Gastrocnemius medialis (tissue), 4 donors: ENCODE results near the gene MRM2. TPM values are rescaled to one million over a fixed set of nuclear protein-coding genes. Genes with fewer than 3 reads are reported as not detected.

Experiments
- ATAC-seq, 2 donors: fragments of 150-250 bp; one replicate each; pipeline ENCODE4 v1.9.1; 2016
- DNase-seq, 2 donors: peaks; one replicate each; pipeline ENCODE4 v3.0.0-alpha.2; 2019
- H3K27ac ChIP-seq, 4 donors: fragments of 200-600 bp; sonication (generic); 1 replicate in 1 of 4; 2 replicates in 3 of 4; pipeline ENCODE4 v1.5.1; 2016 to 2018; ENCODE audit warnings: mild to moderate bottlenecking in 2 of 4, moderate library complexity in 1 of 4
- H3K27me3 ChIP-seq, 3 donors: fragments of 200-600 bp; sonication (generic) in 2 of 3; 1 replicate in 1 of 3; 2 replicates in 2 of 3; pipeline versions ENCODE4 v1.5.1 to v1.6.0; 2016 to 2019; ENCODE audit warnings: mild to moderate bottlenecking in 1 of 3, moderate library complexity in 1 of 3
- H3K36me3 ChIP-seq, 2 donors: fragments of 200-600 bp; sonication (generic) in 1 of 2; one replicate each; pipeline ENCODE4 v1.5.1; 2017 to 2018
- H3K4me1 ChIP-seq, 2 donors: fragments of 200-600 bp; sonication (generic) in 1 of 2; one replicate each; pipeline ENCODE4 v1.5.1; 2016 to 2017; ENCODE audit warnings: mild to moderate bottlenecking in 2 of 2
- H3K4me3 ChIP-seq, 4 donors: fragments of 200-600 bp; sonication (generic) in 3 of 4; 1 replicate in 1 of 4; 2 replicates in 3 of 4; pipeline ENCODE4 v1.5.1; 2016 to 2019; ENCODE audit warnings: mild to moderate bottlenecking in 2 of 4
- H3K9me3 ChIP-seq, 3 donors: fragments of 200-600 bp; sonication (generic) in 2 of 3; 1 replicate in 1 of 3; 2 replicates in 2 of 3; pipeline ENCODE4 v1.5.1; 2016 to 2019
- POLR2A ChIP-seq, 2 donors: fragments of 450-650 bp; IDR thresholded peaks; one replicate each; pipeline ENCODE4 v1.6.1; 2017; ENCODE audit warnings: antibody characterized with exemption in 2 of 2, mild to moderate bottlenecking in 2 of 2, moderate library complexity in 2 of 2
- in situ Hi-C, 4 donors: fragments of 200-750 bp; cut with MboI; loops; one replicate each; pipeline versions ENCODE4 v1.15.0 to v1.8.0; 2017; ENCODE audit warnings: low sequenced_read_pairs in 4 of 4
- intact Hi-C: fragments of 100-400 bp; cut with DNase I; formaldehyde crosslinking; loops from one replicate; pipeline ENCODE4 v1.15.1; 2023; ENCODE audit warnings: low total_unique reads
- total RNA-seq, 4 donors: library from RNA; depleted of rRNA; stranded (reverse); fragments of >200 nt; gene quantifications; one replicate each; pipeline versions ENCODE4 v1.1.0 to v1.2.3, GENCODE V29; 2016
- TF ChIP-seq, protein P1 (sequence below), 5 experiments: fragments of 450-650 bp in 3 of 5; fragments of 200-600 bp in 2 of 5; sonication (generic) in 2 of 5; IDR thresholded peaks in 4 of 5; conservative IDR thresholded peaks in 1 of 5; 1 replicate in 4 of 5; 2 replicates in 1 of 5; pipeline ENCODE4 v1.5.1; 2016 to 2019; ENCODE audit warnings: antibody characterized with exemption in 5 of 5, mild to moderate bottlenecking in 3 of 5, moderate library complexity in 3 of 5

Gene MRM2
- total RNA-seq, 4 donors from 2014 or later, result 14.1 to 41.7 (median 16.9) TPM

DNA sequence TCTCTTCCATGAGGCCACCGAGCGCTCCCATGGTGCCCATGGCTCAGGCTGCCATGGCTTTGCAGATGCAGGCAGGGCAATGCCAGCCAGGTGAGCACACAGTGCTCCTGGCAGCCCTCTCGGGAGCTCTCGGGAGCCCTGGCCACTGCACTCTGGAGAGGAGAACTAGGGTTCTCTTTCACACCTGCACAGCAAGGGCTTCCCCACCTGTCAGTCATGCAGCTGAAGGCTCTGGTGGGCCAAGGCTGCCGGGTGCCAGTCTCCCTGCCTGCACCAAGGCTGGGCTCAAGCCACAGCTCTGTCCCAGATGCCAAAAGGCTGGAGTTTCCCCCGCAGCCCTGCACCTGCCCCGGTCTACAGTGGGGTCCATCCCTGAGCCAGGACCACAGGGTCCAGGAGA, 32.7 kb upstream of the MRM2 start:
- DNase-seq (no peak), ATAC-seq (no peak)
- in situ Hi-C loops, result no loop called here
- Histone ChIP-seq H3K4me1 (no peaks in the 10 kb centered on the region), H3K36me3 (no peaks in the 10 kb centered on the region), H3K9me3 (no peaks in the 10 kb centered on the region), H3K4me3 (no peak overlapping the region), H3K27me3 (no peaks in the 10 kb centered on the region), H3K27ac (no peak overlapping the region)
- intact Hi-C loops, result no loop called here
- TF ChIP-seq, protein P1, sequence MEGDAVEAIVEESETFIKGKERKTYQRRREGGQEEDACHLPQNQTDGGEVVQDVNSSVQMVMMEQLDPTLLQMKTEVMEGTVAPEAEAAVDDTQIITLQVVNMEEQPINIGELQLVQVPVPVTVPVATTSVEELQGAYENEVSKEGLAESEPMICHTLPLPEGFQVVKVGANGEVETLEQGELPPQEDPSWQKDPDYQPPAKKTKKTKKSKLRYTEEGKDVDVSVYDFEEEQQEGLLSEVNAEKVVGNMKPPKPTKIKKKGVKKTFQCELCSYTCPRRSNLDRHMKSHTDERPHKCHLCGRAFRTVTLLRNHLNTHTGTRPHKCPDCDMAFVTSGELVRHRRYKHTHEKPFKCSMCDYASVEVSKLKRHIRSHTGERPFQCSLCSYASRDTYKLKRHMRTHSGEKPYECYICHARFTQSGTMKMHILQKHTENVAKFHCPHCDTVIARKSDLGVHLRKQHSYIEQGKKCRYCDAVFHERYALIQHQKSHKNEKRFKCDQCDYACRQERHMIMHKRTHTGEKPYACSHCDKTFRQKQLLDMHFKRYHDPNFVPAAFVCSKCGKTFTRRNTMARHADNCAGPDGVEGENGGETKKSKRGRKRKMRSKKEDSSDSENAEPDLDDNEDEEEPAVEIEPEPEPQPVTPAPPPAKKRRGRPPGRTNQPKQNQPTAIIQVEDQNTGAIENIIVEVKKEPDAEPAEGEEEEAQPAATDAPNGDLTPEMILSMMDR (IDR thresholded peaks at IDR 0.05 in 4 of 5, conservative IDR thresholded peaks at IDR 0.05 in 1 of 5), result no peak
- TF ChIP-seq POLR2A (IDR thresholded peaks at IDR 0.05), result no peak

DNA sequence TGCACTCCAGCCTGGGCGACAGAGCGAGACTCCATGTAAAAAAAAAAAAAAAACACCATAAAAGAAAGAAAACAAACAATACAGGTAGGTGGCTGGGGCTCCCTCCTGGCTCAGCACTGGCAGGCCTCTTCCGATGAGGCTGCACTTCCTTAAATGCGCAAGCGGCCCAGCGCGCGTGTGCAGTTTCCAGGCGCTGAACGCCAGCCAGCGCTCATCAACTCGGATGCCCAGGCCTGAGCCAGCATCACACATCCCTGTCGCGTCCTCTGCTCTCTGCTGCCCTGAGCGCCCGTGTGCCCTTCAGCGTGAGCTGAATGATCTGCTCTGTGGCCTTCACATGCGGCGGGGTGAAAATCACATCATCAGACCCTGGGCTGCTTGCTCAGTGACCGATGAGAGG, 31.9 kb upstream of the MRM2 start:
- no peak overlapping the region for H3K27ac ChIP-seq
- no peaks in the 10 kb centered on the region for H3K4me1 ChIP-seq
- no peak for DNase-seq
- no peak overlapping the region for H3K4me3 ChIP-seq
- no peaks in the 10 kb centered on the region for H3K27me3 ChIP-seq
- no peak for TF ChIP-seq POLR2A (IDR thresholded peaks at IDR 0.05)
- TF ChIP-seq, protein P1 (IDR thresholded peaks at IDR 0.05 in 4 of 5, conservative IDR thresholded peaks at IDR 0.05 in 1 of 5), result no peak
- in situ Hi-C loops, result no loop called here
- H3K36me3 ChIP-seq, result no peaks in the 10 kb centered on the region
- no peak for ATAC-seq
- intact Hi-C loops, result no loop called here
- H3K9me3 ChIP-seq, result no peaks in the 10 kb centered on the region

DNA sequence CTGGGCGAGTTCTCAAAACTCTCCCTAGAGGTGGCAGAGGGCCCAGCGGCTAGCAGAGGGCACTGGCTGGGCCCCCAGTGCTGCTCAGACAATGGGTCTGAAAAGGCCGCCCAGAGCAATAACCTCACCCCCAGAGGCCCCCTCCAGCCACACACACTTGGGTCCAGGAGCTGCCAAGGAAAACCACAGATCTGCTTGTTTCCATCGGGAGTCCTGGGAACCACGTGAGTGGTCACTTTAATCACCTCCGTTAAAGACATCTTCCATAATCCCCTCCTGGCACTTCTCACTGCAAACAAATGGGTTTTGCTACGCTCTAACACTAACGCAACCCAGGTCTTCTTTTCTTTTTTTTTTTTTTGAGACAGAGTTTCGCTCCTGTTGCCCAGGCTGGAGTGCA, 30.0 kb upstream of the MRM2 start:
- no peaks in the 10 kb centered on the region for H3K9me3 ChIP-seq
- no peak for ATAC-seq
- no peaks in the 10 kb centered on the region for H3K36me3 ChIP-seq
- in situ Hi-C loops (no loop called here), intact Hi-C loops (no loop called here)
- TF ChIP-seq POLR2A (IDR thresholded peaks at IDR 0.05), result no peak
- TF ChIP-seq, protein P1 (IDR thresholded peaks at IDR 0.05 in 4 of 5, conservative IDR thresholded peaks at IDR 0.05 in 1 of 5), result no peak
- no peaks in the 10 kb centered on the region for H3K27me3 ChIP-seq
- H3K4me1 ChIP-seq, result no peaks in the 10 kb centered on the region
- no peak overlapping the region for H3K4me3 ChIP-seq
- no peak for DNase-seq
- no peak overlapping the region for H3K27ac ChIP-seq

DNA sequence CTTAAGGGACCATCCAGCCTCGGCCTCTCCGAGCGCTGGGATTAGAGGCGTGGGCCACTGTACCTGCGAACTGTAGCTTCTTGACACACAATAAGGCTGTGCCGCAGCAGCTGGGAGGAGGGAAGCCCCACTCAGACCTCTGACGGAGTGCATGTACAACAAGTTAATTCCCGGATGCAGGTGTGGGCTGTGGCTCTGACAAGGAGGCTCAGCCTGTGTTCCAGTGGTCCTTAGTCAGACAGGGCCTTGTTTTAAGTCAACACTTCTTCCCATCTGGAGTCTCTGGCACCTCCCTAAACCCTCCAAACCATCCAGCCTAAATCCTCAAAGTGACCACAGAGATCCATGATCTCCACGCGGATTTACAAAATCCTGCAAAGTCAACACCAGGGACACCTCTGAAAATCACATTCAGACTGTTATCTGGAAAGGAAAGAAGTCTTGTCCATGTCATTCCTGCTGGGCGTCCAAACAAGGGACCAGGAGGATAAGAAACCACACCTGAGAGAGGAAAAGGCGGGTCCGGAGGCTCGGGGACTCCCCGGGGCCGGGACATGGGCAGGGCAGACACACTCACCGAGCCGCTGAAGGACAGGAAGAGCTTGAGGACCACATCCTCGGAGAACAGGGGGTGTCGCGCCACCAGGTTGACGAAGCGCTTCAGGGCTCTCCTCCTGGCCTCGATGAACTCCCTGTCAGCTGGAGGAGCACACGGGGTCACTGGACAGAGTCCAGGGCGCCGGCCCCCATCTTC, 29.4 kb upstream of the MRM2 start:
- in situ Hi-C loops, result no loop called here
- Histone ChIP-seq H3K36me3 (no peaks in the 10 kb centered on the region), H3K4me1 (no peaks in the 10 kb centered on the region), H3K27ac (no peak overlapping the region), H3K9me3 (no peaks in the 10 kb centered on the region), H3K27me3 (no peaks in the 10 kb centered on the region), H3K4me3 (no peak overlapping the region)
- ATAC-seq, result no peak
- TF ChIP-seq, protein P1 (IDR thresholded peaks at IDR 0.05 in 4 of 5, conservative IDR thresholded peaks at IDR 0.05 in 1 of 5), result no peak
- TF ChIP-seq POLR2A (IDR thresholded peaks at IDR 0.05), result no peak
- intact Hi-C loops, result no loop called here
- DNase-seq, result no peak

DNA sequence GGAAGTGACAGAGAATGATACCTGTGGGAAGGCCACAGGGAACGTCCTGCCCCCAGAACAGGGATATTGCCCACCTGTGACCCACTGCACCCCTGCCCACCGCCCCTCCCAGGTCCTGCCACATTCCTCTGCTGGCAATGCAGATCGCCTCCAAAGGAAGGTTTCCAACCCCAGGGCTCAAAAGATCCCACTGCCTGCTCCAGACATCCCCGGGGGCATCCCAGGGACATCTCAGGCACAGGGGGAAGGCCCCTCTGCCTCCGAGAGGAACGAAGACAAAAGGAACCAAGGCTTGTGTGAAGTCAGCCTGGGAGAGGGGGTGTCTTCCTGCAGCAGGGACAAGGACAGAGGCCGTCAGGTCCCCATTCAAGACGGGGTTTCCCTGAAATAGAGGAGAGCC, 28.5 kb upstream of the MRM2 start:
- no peaks in the 10 kb centered on the region for H3K4me1 ChIP-seq
- H3K36me3 ChIP-seq, result no peaks in the 10 kb centered on the region

More for the DNA sequence above, 28.5 kb upstream of the MRM2 start:
- intact Hi-C loops (no loop called here), in situ Hi-C loops (no loop called here)
- ATAC-seq, result no peak
- DNase-seq, result no peak
- Histone ChIP-seq H3K9me3 (no peaks in the 10 kb centered on the region), H3K27ac (no peak overlapping the region), H3K4me3 (no peak overlapping the region), H3K27me3 (no peaks in the 10 kb centered on the region)
- TF ChIP-seq, protein P1 (IDR thresholded peaks at IDR 0.05 in 4 of 5, conservative IDR thresholded peaks at IDR 0.05 in 1 of 5), result no peak
- no peak for TF ChIP-seq POLR2A (IDR thresholded peaks at IDR 0.05)
